ENCODE data around the gene XAF1.
A peak's percentile ranks its signal among the peaks of the same experiment; 100 is the strongest.
"Not testable (repeated sequence)": the region's sequence is repeated elsewhere in the genome, so short reads cannot be mapped to it uniquely, and the experiment has no call there.

Gene XAF1, protein sequence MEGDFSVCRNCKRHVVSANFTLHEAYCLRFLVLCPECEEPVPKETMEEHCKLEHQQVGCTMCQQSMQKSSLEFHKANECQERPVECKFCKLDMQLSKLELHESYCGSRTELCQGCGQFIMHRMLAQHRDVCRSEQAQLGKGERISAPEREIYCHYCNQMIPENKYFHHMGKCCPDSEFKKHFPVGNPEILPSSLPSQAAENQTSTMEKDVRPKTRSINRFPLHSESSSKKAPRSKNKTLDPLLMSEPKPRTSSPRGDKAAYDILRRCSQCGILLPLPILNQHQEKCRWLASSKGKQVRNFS

DNA sequence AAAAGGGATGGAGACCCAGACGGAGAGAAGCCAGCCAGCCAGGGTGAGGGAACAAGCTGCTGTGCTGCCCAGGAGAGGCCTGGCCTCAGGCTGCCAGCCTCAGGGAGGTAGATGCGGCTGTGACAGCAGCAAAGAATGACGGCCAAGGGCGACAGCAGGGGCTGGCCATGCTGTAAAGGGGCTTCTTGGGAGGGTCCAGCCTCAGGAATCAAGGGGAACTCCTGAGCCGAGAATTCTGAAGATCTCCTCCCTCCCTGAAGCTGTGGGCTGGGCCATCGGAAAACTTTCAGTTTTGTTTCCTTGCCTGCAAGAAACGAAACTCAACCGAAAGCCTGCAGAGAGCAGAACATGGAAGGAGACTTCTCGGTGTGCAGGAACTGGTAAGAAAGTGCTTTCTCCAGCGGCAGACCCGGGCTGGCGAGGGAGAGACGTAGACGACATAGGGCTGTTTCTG, at the start of gene XAF1:
Gene XAF1 (plus strand): TSS at position 316 of the 454 bp plus-strand sequence. CDS start 33 bp downstream, at position 349.
- peak; percentile 24 for DNase-seq (ENCODE audit: low read depth)

- no peak for DNase-seq (ENCODE audit: low read depth)
These were observed 49.3 kb upstream of the XAF1 start for GRCh38 chr17:6706499-6706898.

DNA sequence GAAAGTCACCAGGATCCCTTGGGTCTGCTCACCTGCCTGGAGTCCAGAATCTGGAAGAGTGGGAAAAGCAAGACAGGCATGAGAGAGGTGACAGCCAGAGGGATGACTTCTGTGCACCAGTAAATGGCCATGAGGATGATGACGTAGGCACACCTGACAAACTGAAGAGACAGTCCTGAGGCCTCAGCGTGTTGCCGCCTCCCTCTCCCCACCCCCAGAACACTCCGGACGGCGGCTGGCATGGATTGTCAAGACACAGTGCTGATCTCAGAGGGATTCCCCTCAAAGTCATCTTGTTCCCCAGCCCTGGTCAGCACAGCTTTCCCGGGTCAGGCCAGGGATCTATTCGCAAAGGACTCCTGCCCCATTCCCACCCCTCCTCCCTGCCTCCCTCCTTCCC, 48.9 kb upstream of the XAF1 start:
- no peak for DNase-seq (ENCODE audit: low read depth)

DNA sequence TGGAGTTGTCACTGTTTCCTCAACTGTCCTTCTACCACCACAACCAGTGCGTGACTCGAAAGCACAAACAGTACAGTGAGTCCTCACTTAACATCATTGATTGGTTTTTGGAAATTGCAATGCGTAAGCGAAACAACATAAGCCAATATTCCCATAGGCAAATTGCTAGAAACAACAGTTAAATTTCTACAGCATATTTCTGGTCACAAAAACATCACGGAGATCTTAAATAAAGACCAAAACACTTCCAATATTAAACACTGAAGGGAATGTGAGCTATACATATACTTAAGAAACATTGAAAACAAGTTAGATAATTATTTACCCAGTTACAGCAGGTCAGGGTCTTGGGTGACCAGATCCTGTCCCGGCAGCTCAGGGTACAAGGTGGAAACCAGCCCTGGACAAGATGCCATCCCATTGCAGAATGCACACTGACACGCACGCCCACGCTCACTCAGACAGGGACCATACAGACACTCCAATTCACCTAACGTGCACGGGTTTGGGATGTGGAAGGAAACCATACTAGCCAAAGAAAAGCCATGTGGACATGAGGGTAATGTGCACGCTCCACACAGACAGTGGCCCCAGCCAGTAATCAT, 47.4 kb upstream of the XAF1 start:
- no peak for DNase-seq (ENCODE audit: low read depth)

DNA sequence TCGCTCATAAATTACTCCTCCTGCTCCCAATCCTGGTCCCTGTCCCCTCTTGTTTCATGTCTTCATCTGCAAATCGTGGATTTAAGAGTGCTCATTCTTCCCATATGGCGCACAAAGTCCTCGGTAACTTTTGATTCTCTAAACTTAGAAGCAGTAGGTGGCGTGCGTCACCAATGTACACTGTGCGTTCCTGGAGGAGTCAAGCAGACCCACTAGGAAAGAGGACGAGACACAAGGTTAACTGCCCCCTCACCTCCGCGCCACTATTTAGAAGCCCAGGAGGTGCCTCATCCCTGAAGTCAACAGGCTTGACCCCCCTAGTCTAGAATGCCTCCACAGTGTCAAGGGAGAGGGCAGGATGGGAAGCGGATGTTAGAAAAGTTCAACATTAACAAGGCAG, 45.5 kb upstream of the XAF1 start:
- no peak for DNase-seq (ENCODE audit: low read depth)

DNA sequence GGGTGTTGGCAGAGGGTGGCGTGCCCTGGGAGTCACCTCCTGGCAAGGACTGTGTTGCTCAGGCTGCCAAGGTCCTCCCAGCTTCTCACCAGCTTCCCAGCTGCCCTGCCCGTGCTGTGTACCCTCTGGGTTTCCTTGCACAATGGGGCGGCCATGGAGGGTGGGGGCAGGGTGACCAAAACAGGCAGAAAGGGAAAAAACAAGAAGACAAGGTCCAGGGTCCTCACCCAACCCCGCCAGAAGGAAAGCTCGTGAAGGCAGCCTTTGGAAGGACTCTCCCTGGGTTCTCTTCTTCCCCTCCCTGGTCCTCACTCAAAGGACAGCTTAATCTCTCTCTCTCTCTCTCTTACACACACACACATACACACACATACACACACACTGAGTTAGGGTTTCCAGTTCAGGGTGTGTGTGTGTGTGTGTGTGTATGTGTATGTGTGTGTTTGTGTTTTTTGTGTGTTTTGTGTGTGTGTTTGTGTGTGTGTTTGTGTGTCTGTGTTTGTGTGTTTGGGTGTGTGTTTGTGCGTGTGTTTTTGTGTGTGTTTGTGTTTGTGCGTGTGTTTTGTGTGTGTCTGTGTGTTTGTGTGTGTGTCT, 44.7 kb upstream of the XAF1 start:
- DNase-seq (ENCODE audit: low read depth) = no peak

- no peak for DNase-seq (ENCODE audit: low read depth)
These were observed 44.2 kb upstream of the XAF1 start for GRCh38 chr17:6711681-6712057.

GRCh38 chr17:6712058-6712853, 43.6 kb upstream of the XAF1 start:
- DNase-seq (ENCODE audit: low read depth) = no peak

DNA sequence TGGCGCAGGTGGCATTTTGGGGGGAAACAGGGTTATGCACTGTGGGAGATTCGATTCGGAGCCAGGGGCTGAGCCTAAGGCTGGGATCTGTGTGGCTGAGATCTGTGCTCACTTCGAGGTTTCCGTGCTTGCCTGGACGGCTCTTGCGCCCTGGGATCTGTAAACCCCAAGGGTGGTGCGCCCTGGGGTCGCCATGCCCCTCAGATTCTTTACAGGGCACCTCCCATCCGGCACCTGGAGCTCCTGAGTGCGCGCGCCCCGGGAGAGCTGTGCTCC, 43.1 kb upstream of the XAF1 start:
- DNase-seq (ENCODE audit: low read depth) = no peak

DNA sequence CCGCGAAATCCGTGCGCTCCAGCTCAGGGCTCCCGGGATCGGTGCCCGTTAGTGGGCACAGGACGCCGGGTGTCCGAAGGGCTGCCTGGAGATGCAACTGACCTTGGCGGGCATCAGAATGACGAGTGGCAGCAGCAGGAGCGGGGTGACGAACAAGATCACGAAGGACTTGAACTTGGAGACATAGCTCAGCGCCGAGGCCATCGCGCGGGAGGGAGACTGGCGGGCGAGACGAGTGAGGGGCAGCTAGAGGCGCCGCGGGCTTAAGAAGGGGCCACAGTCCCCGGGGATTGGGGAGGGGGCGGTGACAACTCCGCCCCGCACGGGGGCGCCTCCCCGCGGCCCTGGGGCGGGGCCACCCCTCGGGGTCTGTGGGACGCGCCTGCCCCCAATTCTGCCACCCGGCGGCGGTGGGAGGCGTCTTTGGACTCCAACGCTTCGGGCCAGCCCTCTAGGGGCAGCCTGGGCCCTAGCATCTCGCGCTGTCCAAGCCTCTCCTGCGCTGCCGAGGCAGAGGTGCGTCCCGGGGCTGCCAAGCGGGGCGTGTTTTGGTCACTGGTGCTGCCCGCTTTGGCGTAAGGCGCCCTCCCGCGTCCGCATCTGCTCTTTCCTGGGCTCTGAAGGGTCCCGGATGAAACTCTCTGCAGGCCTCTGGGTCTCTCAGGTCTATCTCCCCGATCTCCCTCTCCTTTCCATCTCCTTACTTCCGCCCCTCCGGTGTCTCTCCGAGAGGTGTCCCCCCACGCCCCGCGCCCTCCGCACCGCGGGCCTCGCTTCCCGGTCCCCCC, 42.5 kb upstream of the XAF1 start, which contains the start of gene SLC13A5:
Gene SLC13A5 (minus strand): TSS at position 240 of the 788 bp plus-strand sequence. CDS start 36 bp downstream, at position 204.
- no peak for DNase-seq (ENCODE audit: low read depth)

GRCh38 chr17:6713918-6714271, 42.0 kb upstream of the XAF1 start:
- DNase-seq (ENCODE audit: low read depth) = no peak

DNA sequence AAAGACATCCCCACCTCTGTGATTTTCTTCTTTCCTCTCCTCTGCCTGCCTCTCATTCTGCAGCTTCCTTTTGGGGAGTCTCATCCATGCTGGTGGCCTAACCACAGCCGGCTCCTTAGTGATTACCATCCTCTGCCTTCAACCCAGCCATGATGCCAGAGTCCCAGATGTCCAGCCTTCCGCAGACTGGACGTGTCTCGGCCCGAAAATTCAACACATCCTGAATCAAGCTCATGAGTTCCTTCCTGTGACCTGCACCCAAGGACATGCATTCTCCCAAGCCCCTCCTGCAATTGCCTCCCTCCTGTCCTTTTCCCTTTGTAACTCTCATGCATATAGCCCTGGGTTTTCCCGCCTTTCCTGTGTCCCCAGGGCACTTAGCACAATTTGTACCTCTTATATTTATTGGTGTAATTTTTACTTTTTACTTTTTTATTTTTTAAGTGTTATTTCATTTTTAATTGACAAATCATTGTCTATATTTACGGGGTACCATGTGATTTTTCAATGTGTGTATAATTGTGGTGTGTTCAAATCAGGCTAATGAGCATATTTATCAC, 41.5 kb upstream of the XAF1 start:
- no peak for DNase-seq (ENCODE audit: low read depth)

DNA sequence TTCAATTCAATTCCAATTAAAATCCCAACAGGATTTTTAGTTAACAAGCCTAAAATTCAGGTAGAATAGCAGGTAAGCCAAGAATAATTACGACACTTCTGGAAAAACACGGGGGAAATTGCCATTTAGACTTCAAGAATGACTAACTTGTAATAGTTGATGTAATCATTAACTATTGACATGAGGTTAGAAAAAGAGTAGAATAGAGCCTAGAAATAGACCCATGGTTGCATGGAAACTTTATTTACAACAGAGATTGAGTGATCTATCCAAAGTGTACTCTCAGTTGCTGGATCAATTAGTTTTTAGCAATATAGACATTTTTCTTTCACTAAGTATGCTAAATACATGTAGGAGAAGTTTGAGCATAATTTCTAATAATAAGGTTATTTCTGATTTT, 39.1 kb upstream of the XAF1 start:
- no peak for DNase-seq (ENCODE audit: low read depth)

DNA sequence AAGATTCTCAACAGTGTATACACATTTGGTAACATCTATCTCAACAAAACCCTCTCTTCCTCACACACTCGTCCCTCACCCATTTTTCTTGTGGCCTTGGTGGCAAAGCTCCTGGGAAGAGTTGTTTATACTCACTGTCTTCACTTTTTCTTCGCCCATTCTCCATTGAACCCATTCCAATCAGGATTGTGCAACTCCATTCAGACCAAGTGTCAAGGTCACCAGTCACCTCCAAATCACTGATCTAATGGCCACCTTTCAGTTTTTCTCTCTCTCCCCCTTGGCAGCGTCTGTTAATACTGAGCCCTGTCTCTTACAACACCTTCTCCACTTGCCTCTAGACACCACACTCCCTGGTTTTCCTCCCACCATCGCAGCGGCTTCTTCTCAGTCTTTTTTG, 34.1 kb upstream of the XAF1 start:
- no peak for DNase-seq (ENCODE audit: low read depth)

- no peak for DNase-seq (ENCODE audit: low read depth)
These were observed 31.8 kb upstream of the XAF1 start for GRCh38 chr17:6724009-6724408.

- DNase-seq (ENCODE audit: low read depth) = no peak
These were observed 26.3 kb upstream of the XAF1 start for GRCh38 chr17:6729531-6729930.

DNA sequence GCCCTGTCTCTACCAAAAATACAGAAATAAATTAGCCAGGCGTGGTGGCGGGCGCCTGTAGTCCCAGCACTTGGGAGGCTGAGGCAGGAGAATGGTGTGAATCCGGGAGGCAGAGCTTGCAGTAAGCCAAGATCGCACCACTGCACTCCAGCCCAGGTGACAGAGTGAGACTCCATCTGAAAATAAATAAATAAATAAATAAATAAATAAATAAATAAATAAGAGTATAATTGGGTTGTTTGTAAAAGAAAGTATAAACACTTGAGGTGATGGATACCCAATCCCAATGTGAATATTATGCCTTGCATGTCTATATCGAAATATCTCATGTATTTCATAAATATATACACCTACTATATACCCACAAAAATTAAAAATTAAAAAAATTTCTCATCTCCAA, 9.2 kb upstream of the XAF1 start:
- DNase-seq (ENCODE audit: low read depth) = not testable (repeated sequence)

DNA sequence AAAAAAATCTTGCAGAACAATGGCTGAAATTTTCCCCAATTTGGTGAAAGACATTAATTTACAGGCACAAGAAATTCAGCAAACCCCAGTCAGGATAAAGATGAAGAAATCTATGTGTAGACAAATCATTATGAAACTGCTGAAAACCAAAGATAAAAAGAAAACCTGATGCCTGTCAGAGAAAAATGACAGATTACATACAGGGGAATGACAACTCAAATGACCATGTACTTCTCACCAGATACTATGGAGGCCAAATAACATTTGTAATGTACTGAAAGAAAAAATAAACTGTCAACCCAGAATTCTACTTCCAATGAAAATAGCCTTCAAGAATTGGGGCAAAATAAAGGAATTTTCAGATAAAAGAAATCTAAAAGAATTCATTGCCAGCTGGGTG, 7.2 kb upstream of the XAF1 start:
- no peak for DNase-seq (ENCODE audit: low read depth)

- DNase-seq (ENCODE audit: low read depth) = no peak
These were observed 6.3 kb upstream of the XAF1 start for GRCh38 chr17:6749519-6749918.

GRCh38 chr17:6752068-6752909, 3.6 kb upstream of the XAF1 start:
- DNase-seq (ENCODE audit: low read depth) = peak; percentile 100

DNA sequence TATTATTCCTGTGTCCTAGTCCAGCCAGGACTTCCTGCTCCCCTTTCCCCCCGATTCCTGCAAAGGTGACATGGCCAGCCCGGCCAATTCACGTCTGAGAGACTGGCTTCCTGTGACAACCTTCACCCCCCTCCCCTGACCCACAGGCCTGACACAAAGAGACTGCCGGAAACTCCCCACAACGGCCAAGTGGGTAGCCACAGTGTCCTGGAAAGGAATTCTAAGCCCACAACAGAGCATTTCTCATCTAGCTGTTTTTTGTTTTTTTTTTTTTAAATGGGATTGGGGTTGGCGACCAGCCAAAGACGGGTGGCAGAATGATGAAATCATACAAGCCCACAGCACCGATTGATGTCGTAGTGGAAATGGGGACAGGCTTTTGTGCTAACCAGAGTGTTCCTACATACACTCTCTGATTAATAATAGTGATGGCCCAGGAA, 2.8 kb upstream of the XAF1 start:
- peak; percentile 59 for DNase-seq (ENCODE audit: low read depth)

Data from GM04503 (cell line).